Measurements from ENCODE around the gene DNM3. TPM values are rescaled to one million over a fixed set of nuclear protein-coding genes. Genes with fewer than 3 reads are reported as not detected.
"Not testable (repeated sequence)": the region's sequence is repeated elsewhere in the genome, so short reads cannot be mapped to it uniquely, and the experiment has no call there.

DNM3 gene
- polyA plus RNA-seq, 1 donor (not counting 4 experiments of a cell fraction or from before 2014, with no cell fraction given), result 2.0 TPM

DNA sequence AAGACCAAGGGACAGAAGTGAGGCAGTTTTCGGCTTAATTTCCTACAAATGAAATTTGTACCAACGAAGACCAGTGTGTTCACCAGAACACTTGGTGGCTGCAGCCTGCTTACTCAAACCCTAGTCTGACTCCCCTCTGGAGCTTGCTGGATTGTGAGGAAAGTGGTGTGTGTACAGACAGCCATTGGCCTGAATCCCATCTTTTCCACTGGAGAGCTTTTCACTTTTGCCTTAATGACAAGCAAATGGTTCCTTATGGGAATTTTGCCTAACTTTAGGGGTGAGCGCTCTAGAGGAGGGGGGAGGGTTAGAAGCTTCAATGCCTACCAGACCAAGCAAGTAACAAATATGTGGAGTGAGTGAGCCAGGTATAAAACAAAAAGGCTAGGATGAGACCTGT is 42.5 kb upstream of the DNM3 start:
- Histone ChIP-seq H3K36me3 (ENCODE audit: control insufficient read depth in 2 of 2, extremely low read depth in 1 of 2, insufficient read depth in 2 of 2, low read length in 2 of 2) (peaks cover 9 to 18% of the 10 kb centered on the region in 2 experiments), H2AFZ (ENCODE audit: control insufficient read depth, low read length) (no peak overlapping the region), H4K20me1 (ENCODE audit: control insufficient read depth, extremely low read depth, insufficient read depth, low read length) (no peaks in the 10 kb centered on the region), H3K9me3 (ENCODE audit: control insufficient read depth, low read depth, low read length) (no peaks in the 10 kb centered on the region), H3K4me3 (ENCODE audit: control insufficient read depth in 2 of 3, extremely low read depth in 1 of 3, insufficient read depth in 2 of 3, low read depth in 1 of 3, low read length in 3 of 3) (no peak overlapping the region), H3K9me1 (ENCODE audit: control insufficient read depth, extremely low read depth, insufficient read depth, low read length) (no peaks in the 10 kb centered on the region), H3K9ac (ENCODE audit: control insufficient read depth, extremely low read depth, insufficient read depth, low read length) (no peak overlapping the region), H3K4me2 (ENCODE audit: control insufficient read depth, extremely low read depth, insufficient read depth, low read depth, low read length) (no peak overlapping the region), H3K79me2 (ENCODE audit: control insufficient read depth, insufficient read depth, low read length) (peaks cover 3% of the 10 kb centered on the region), H3K4me1 (ENCODE audit: control insufficient read depth, extremely low read depth, insufficient read depth, low read length) (peaks cover 10% of the 10 kb centered on the region), H3K27ac (ENCODE audit: control insufficient read depth, insufficient read depth, low read length) (no peak overlapping the region), H3K27me3 (ENCODE audit: control insufficient read depth, extremely low read depth, insufficient read depth, low read length) (no peaks in the 10 kb centered on the region)
- DNase-seq (ENCODE audit: low read depth, low spot score) (no peak), FAIRE-seq (no peak)
- dilution Hi-C loops (cut with MboI; ENCODE audit: extremely low pct_ligation_motif_present, low sequenced_read_pairs), result no loop called here
- no peak for TF ChIP-seq EZH2 (IDR thresholded peaks at IDR 0.05; ENCODE audit: low read length)
- TF ChIP-seq, protein P1, sequence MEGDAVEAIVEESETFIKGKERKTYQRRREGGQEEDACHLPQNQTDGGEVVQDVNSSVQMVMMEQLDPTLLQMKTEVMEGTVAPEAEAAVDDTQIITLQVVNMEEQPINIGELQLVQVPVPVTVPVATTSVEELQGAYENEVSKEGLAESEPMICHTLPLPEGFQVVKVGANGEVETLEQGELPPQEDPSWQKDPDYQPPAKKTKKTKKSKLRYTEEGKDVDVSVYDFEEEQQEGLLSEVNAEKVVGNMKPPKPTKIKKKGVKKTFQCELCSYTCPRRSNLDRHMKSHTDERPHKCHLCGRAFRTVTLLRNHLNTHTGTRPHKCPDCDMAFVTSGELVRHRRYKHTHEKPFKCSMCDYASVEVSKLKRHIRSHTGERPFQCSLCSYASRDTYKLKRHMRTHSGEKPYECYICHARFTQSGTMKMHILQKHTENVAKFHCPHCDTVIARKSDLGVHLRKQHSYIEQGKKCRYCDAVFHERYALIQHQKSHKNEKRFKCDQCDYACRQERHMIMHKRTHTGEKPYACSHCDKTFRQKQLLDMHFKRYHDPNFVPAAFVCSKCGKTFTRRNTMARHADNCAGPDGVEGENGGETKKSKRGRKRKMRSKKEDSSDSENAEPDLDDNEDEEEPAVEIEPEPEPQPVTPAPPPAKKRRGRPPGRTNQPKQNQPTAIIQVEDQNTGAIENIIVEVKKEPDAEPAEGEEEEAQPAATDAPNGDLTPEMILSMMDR (optimal IDR thresholded peaks at IDR 0.05 in 1 of 3, IDR thresholded peaks at IDR 0.05 in 1 of 3, conservative IDR thresholded peaks at IDR 0.05 in 1 of 3; ENCODE audit: extremely low read depth in 1 of 3, insufficient read depth in 2 of 3, low read length in 3 of 3), result no peak

DNA sequence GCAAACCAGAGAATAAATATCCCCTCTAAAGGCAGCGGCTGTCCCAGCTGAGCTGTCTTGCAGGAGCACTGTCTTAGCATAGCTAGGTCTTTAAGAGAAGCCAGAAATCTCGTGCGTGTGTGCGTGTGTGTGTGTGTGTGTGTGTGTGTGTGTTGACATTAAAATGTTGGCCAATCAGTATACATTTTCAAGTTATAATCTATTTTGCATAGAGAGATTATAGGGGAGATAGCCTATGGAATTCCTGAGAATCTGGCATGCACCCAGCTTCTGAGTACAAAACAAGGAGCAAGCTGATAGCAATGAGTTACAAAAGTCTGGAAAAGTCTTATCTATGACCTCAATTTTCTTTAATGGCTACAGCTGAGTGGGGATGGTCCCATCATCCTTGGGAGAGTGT is 42.1 kb upstream of the DNM3 start:
- DNase-seq (ENCODE audit: low read depth, low spot score) (no peak), FAIRE-seq (no peak)
- no peaks in the 10 kb centered on the region for H4K20me1 ChIP-seq (ENCODE audit: control insufficient read depth, extremely low read depth, insufficient read depth, low read length)
- no peaks in the 10 kb centered on the region for H3K27me3 ChIP-seq (ENCODE audit: control insufficient read depth, extremely low read depth, insufficient read depth, low read length)
- no peaks in the 10 kb centered on the region for H3K9me1 ChIP-seq (ENCODE audit: control insufficient read depth, extremely low read depth, insufficient read depth, low read length)
- no peak overlapping the region for H3K4me2 ChIP-seq (ENCODE audit: control insufficient read depth, extremely low read depth, insufficient read depth, low read depth, low read length)
- H3K79me2 ChIP-seq (ENCODE audit: control insufficient read depth, insufficient read depth, low read length), result peaks cover 3% of the 10 kb centered on the region
- no peaks in the 10 kb centered on the region for H3K9me3 ChIP-seq (ENCODE audit: control insufficient read depth, low read depth, low read length)
- no peak overlapping the region for H3K4me3 ChIP-seq (ENCODE audit: control insufficient read depth in 2 of 3, extremely low read depth in 1 of 3, insufficient read depth in 2 of 3, low read depth in 1 of 3, low read length in 3 of 3)
- H2AFZ ChIP-seq (ENCODE audit: control insufficient read depth, low read length), result no peak overlapping the region
- no peak for TF ChIP-seq EZH2 (IDR thresholded peaks at IDR 0.05; ENCODE audit: low read length)
- TF ChIP-seq, protein P1 (optimal IDR thresholded peaks at IDR 0.05 in 1 of 3, IDR thresholded peaks at IDR 0.05 in 1 of 3, conservative IDR thresholded peaks at IDR 0.05 in 1 of 3; ENCODE audit: extremely low read depth in 1 of 3, insufficient read depth in 2 of 3, low read length in 3 of 3), result no peak
- dilution Hi-C loops (cut with MboI; ENCODE audit: extremely low pct_ligation_motif_present, low sequenced_read_pairs), result no loop called here
- no peak overlapping the region for H3K27ac ChIP-seq (ENCODE audit: control insufficient read depth, insufficient read depth, low read length)
- H3K36me3 ChIP-seq (ENCODE audit: control insufficient read depth in 2 of 2, extremely low read depth in 1 of 2, insufficient read depth in 2 of 2, low read length in 2 of 2), result peaks cover 9 to 18% of the 10 kb centered on the region in 2 experiments
- H3K9ac ChIP-seq (ENCODE audit: control insufficient read depth, extremely low read depth, insufficient read depth, low read length), result no peak overlapping the region
- H3K4me1 ChIP-seq (ENCODE audit: control insufficient read depth, extremely low read depth, insufficient read depth, low read length), result peaks cover 6% of the 10 kb centered on the region

DNA sequence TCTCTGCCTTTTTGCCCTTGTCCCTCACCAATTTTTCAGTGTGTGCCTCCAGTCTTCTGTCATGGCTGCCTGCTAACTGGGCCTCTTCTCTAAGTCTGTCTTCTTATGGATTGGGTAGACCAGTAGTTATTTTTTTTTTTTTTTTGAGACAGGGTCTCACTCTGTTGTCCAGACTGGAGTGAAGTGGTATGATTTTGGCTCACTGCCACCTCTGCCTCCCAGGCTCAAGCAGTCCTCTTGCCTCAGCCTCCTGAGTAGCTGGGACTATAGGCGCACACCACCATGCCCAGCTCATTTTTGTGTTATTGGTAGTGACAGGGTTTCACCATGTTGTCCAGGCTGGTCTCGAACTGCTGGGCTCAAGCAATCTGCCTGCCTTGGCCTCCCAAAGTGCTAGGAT is 41.6 kb upstream of the DNM3 start:
- not testable (repeated sequence) for H3K4me1 ChIP-seq (ENCODE audit: control insufficient read depth, extremely low read depth, insufficient read depth, low read length); H2AFZ ChIP-seq (ENCODE audit: control insufficient read depth, low read length); H3K4me2 ChIP-seq (ENCODE audit: control insufficient read depth, extremely low read depth, insufficient read depth, low read depth, low read length); H3K9me3 ChIP-seq (ENCODE audit: control insufficient read depth, low read depth, low read length); H3K27me3 ChIP-seq (ENCODE audit: control insufficient read depth, extremely low read depth, insufficient read depth, low read length); H3K79me2 ChIP-seq (ENCODE audit: control insufficient read depth, insufficient read depth, low read length); H3K9ac ChIP-seq (ENCODE audit: control insufficient read depth, extremely low read depth, insufficient read depth, low read length); H3K4me3 ChIP-seq (ENCODE audit: control insufficient read depth in 2 of 3, extremely low read depth in 1 of 3, insufficient read depth in 2 of 3, low read depth in 1 of 3, low read length in 3 of 3); H3K9me1 ChIP-seq (ENCODE audit: control insufficient read depth, extremely low read depth, insufficient read depth, low read length); FAIRE-seq; H3K27ac ChIP-seq (ENCODE audit: control insufficient read depth, insufficient read depth, low read length); H4K20me1 ChIP-seq (ENCODE audit: control insufficient read depth, extremely low read depth, insufficient read depth, low read length); DNase-seq (ENCODE audit: low read depth, low spot score)
- H3K36me3 ChIP-seq (ENCODE audit: control insufficient read depth in 2 of 2, extremely low read depth in 1 of 2, insufficient read depth in 2 of 2, low read length in 2 of 2), result peaks cover 9 to 18% of the 10 kb centered on the region in 2 experiments
- dilution Hi-C loops (cut with MboI; ENCODE audit: extremely low pct_ligation_motif_present, low sequenced_read_pairs), result loop anchor here (10.0 kb wide), 1 partner anchor 185 kb away; no protein-coding TSS in a partner anchor
